PC-3 (cell line): ENCODE results near the gene FBLIM1.

Source experiments
- CTCF ChIP-seq: fragments of 300-600 bp; sonication (generic); conservative IDR thresholded peaks from 2 replicates; pipeline ENCODE4 v1.5.1; 2017; ENCODE audit warnings: antibody characterized with exemption, low read depth, mild to moderate bottlenecking, low read length
- EZH2 ChIP-seq: fragments of 300-600 bp; sonication (generic); IDR thresholded peaks from one replicate; pipeline ENCODE4 v1.6.1; 2017; ENCODE audit warnings: antibody characterized with exemption, mild to moderate bottlenecking, low read length; ENCODE audit not compliant: unreplicated experiment
- EZH2phosphoT487 ChIP-seq: fragments of 300-600 bp; sonication (generic); IDR thresholded peaks from 2 replicates; pipeline ENCODE4 v1.6.1; 2018; ENCODE audit warnings: mild to moderate bottlenecking, antibody characterized with exemption, low read length, borderline replicate concordance

- TF ChIP-seq EZH2 (no peak), EZH2phosphoT487 (no peak), CTCF (no peak)
Measured at GRCh38 chr1:15755021-15755645, 3.5 kb upstream of the FBLIM1 start.
